ENCODE measurements around the gene MESP2.

Gene MESP2

DNA sequence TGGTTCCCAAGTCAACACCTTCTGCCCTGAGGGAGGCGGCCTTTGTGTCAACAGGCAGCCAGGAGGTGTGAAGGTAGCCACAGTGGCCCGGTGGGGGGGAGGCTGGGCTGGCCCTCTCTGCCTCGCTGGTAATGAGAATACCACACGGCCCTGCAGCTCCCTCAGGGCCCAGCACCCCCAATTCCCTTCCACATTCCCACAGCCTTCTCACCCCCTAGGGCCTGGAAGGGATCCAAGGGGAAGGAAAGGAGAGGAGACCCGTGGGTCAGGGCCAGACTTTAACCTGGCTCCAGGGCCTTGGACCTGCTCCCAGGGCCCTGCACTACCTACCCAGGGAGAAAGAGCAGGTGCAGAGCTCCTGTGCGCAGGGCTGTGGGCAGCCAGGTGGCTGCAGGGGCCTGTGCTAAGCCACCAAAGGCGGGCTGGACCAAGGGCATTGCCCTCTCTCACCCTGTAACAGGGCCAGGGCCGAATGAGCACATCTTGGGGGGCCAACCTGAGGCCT, 8.7 kb upstream of the MESP2 start:
- TF ChIP-seq, protein P1, sequence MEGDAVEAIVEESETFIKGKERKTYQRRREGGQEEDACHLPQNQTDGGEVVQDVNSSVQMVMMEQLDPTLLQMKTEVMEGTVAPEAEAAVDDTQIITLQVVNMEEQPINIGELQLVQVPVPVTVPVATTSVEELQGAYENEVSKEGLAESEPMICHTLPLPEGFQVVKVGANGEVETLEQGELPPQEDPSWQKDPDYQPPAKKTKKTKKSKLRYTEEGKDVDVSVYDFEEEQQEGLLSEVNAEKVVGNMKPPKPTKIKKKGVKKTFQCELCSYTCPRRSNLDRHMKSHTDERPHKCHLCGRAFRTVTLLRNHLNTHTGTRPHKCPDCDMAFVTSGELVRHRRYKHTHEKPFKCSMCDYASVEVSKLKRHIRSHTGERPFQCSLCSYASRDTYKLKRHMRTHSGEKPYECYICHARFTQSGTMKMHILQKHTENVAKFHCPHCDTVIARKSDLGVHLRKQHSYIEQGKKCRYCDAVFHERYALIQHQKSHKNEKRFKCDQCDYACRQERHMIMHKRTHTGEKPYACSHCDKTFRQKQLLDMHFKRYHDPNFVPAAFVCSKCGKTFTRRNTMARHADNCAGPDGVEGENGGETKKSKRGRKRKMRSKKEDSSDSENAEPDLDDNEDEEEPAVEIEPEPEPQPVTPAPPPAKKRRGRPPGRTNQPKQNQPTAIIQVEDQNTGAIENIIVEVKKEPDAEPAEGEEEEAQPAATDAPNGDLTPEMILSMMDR (IDR thresholded peaks at IDR 0.05; ENCODE audit: low read depth, low read length): no peak
- no peak overlapping the region for H3K4me3 ChIP-seq (ENCODE audit: low read depth, low read length)
- in situ Hi-C loops (cut with HindIII; ENCODE audit: low sequenced_read_pairs): loop anchor here (25.0 kb wide), 1 partner anchor 95 kb away; no protein-coding TSS in a partner anchor
- DNase-seq (ENCODE audit: low read depth, low spot score): no peak

DNA sequence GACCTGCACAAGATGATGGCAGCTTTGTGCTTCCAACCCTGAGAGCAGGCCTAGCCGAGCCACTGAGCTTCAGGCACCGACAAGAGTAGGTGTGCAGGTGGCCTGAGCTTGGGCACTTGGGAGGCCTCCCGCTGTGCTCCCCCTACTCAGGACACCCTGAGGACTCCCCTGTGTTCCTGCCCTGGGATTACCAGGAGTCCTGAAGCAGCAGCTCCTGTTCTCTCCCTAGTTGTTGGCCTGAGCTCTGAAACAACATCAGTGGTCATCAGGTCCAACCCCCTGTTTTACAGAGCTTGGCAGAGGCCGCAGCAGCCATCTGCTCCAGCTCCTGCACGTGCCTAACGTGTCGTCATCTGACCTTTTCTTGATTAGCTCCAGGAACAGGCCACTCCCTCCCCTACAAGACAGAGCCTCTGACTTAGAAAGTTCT, 8.0 kb upstream of the MESP2 start:
- TF ChIP-seq, protein P1 (IDR thresholded peaks at IDR 0.05; ENCODE audit: low read depth, low read length): no peak
- H3K4me3 ChIP-seq (ENCODE audit: low read depth, low read length): no peak overlapping the region
- in situ Hi-C loops (cut with HindIII; ENCODE audit: low sequenced_read_pairs): loop anchor here (25.0 kb wide), 1 partner anchor 94 kb away; no protein-coding TSS in a partner anchor
- no peak for DNase-seq (ENCODE audit: low read depth, low spot score)

DNA sequence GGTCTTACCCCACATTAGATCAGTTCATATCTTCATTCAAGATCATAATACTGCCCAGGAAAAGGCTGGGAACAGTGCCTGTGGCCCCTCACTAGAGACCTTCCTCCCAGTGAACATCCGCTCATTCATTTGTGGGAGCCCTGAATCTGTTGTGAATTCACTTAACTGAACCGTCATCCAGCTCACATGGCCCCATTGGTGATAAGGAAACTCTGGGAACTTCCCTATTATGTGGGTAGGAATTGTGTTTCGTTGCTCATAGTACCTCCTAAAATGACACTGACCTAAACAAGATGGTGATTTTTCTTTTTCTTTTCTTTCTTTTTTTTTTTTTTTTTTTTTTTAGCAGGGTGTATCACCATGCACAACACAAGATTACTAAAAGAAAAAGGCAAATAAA, 6.8 kb upstream of the MESP2 start:
- DNase-seq (ENCODE audit: low read depth, low spot score): no peak
- no peak overlapping the region for H3K4me3 ChIP-seq (ENCODE audit: low read depth, low read length)
- in situ Hi-C loops (cut with HindIII; ENCODE audit: low sequenced_read_pairs): loop anchor here (25.0 kb wide), 1 partner anchor 93 kb away; no protein-coding TSS in a partner anchor
- TF ChIP-seq, protein P1 (IDR thresholded peaks at IDR 0.05; ENCODE audit: low read depth, low read length): no peak

DNA sequence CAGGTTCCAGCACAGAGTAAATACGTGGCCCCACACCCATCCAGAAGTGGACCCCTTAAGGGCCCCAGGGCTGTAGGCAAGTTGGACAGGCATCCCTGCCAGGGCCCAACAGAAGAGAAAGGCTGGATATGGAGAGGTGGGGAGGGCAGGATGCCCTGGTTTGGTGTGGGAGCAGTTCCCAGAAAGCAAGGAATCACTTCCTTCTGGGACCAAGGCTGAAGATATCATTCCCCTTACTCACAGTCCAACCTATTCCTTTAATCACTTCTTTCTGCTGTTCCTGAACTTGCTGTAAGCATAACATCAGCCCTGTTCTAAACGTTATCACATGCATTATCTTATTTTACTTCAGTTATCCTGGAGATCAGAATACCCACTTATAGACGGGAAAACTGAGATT, 6.1 kb upstream of the MESP2 start:
- peak; percentile 32 for DNase-seq (ENCODE audit: low read depth, low spot score)
- in situ Hi-C loops (cut with HindIII; ENCODE audit: low sequenced_read_pairs): loop anchor here (25.0 kb wide), 1 partner anchor 92 kb away; no protein-coding TSS in a partner anchor
- TF ChIP-seq, protein P1 (IDR thresholded peaks at IDR 0.05; ENCODE audit: low read depth, low read length): no peak
- H3K4me3 ChIP-seq (ENCODE audit: low read depth, low read length): no peak overlapping the region

DNA sequence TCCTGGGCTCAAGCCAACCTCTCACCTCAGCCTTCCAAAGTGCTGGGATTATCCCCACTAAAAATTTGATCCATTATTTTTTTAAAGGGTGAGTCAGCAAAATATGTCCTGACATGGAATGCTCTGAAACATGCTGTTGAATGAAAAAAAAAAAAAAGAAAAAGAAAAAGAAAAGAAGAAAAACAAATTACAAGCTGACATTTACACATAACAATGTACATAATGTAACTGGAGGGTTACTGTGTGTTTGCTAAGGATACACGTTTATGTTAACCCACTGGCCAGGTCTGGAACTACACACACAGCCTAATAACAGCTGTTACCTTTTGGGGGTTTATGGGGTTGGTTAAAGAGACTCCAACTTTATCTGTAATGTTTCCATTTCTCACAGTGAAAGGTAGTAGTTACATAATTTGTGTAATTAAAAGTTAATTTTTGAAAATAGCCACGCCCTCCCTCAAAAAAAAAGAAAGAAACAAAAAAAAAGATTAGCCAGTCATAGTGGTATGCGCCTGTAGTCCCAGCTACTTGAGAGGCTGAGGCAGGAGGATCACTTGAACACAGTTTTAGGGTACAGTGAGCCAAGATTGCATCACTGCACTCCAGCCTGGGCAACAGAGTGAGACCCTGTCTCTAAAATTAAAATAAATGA, 3.1 kb upstream of the MESP2 start:
- in situ Hi-C loops (cut with HindIII; ENCODE audit: low sequenced_read_pairs): loop anchor here (25.0 kb wide), 1 partner anchor 89 kb away; no protein-coding TSS in a partner anchor
- no peak overlapping the region for H3K4me3 ChIP-seq (ENCODE audit: low read depth, low read length)
- peak; percentile 43 for DNase-seq (ENCODE audit: low read depth, low spot score)
- TF ChIP-seq, protein P1 (IDR thresholded peaks at IDR 0.05; ENCODE audit: low read depth, low read length): peak; percentile 23

DNA sequence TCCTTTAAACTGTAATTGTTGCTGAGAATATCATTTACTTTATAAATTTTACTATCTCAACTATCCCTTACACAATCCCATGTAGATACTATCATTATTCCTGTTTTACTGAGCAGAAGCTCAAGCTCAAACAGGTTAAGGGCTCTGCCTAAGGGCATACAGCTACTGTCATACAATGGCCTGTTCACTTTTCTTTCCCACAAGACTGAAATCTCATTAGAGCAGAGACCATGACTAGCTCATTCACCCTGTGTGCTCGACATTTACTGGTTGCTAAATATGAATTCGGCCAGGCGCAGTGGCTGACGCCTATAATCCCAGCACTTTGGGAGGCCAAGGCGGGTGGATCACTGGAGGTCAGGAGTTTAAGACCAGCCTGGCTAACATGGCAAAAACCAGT, 1.6 kb upstream of the MESP2 start:
- H3K4me3 ChIP-seq (ENCODE audit: low read depth, low read length): no peak overlapping the region
- DNase-seq (ENCODE audit: low read depth, low spot score): no peak
- TF ChIP-seq, protein P1 (IDR thresholded peaks at IDR 0.05; ENCODE audit: low read depth, low read length): no peak
- in situ Hi-C loops (cut with HindIII; ENCODE audit: low sequenced_read_pairs): loop anchor here (25.0 kb wide), 1 partner anchor 88 kb away; no protein-coding TSS in a partner anchor
